NCI-H1417 (cell line): Measurements from ENCODE around the gene CNDP1.

Experiments
- DNase-seq, 3 experiments: peaks; one replicate each; lab custom pipeline; 2025; lab: John Stamatoyannopoulos, UW

The CNDP1 gene

DNA sequence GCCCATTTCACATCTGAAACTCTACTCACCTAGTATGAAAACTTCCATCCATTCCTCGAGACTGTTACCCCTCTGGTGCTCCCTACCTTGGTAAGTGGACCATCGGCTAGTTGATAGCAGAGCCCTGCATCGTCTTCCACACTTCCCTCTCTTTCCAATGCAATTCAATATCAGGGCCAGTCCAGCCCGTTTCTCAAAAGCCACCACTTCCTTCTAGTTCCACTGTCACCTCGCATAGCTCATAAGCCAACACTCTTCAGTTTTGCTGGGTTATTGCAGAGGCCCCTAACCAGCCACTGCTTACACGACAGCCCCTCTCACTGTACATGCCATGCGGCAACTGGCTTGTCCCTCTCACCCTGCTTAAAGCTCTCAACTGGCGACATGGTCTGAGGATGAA lies 53.1 kb downstream of the CNDP1 start:
- DNase-seq, result no peak

DNA sequence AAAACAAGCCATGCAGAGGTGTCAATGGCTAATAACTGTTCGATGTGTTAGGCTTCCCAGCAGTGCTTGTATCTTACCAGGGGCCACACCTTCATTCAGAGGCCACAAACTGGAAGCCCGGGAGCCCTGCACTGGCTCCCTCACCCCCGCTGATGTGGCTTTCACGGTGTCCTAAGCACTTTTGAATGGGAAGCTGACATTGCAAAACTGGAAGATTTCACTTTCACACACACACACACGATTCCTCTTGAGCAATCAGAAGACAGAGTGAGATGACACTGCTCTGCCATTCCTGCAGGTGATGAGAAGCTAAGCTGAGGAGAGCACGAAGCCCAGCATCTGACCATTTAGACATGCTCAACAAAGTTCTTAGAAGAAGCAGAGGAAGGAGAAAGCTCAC lies 54.7 kb downstream of the CNDP1 start:
- no peak for DNase-seq

DNA sequence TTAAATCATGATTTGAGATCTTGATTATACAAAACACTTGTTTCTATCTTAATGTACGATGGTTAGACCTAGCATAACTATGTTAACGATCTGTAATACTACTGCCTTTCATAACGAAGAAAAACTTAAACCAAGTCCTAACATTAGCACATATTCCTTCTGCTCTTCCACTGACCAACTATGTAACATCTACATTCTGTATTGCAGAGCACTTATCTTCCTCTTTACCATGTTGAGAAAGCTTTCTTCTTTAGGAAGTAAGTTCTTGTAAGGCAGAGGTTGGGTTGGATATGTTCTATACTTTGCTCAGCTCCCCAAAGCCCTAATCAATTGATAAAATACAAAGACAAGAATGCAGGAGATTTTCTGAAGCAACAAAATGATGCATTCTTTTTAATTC lies 55.5 kb downstream of the CNDP1 start:
- DNase-seq, result no peak

DNA sequence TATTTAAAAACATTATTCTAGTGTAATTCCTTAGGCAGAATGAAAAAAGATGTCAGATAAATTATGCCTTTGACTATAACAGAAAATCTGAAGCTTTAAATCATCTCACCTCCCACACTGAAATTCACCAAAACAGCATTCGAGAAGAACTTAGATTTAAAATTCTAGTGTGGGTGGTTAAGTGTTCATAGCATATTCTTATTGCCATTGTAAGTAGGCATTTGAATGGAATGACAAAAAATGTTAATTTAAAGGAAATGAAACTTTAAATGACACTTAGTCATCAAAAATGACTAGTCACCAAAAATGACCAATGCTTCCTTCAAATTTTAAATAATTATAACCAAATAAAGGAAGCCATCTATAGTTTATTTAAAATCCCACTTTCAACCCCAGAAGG lies 56.4 kb downstream of the CNDP1 start:
- no peak for DNase-seq

DNA sequence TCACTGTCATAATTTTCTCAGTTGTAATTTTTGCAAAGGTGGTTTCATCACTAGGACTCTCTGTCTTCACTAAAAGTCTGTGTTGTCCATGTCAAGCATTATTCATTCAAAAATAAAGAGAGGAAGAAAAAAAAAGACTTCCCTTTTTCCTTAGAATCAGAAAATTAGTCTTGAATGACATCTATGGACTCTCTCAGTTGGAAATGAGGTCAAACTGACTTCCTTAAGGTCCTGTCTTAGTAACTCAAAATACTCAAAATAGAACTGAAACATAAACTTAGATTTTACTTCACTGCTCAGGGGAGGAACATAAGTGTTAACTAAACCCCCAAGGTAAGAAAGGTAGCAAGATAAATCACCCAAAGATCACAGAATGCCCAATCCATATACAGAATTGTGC lies 61.1 kb downstream of the CNDP1 start:
- DNase-seq, result no peak

DNA sequence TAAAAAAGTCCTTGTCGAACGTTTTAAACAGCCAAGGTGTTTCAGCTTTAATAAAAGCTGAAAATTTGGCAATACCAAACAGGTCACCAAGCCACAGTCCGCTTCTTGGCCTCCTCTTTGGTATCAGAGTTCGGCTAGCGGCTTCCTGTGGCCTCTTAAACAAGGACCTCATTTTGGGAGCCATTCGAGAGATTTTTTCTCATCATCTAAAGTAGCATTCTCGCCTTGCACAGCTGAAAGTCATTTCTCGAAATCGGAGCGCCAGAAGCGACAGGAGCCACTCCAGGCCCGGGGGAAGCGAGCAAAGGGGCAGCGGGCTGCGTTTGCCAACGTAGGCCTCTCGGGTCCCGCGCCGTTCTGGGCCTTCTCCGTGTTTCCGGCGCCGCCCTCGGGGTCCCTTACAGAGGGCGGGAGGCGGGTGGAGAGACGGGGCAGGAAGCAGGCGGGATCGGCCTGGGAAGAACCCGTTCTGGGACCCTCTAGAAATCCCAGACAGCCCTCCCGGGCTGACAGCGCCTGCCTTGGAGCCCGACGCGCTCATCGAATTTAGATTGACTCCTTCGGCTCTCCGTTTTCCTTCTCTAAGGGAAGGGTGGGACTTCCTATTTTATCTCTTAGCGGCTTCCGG lies 62.8 kb downstream of the CNDP1 start:
- DNase-seq, result peak in 2 of 3 experiments; percentile 96 to 100

DNA sequence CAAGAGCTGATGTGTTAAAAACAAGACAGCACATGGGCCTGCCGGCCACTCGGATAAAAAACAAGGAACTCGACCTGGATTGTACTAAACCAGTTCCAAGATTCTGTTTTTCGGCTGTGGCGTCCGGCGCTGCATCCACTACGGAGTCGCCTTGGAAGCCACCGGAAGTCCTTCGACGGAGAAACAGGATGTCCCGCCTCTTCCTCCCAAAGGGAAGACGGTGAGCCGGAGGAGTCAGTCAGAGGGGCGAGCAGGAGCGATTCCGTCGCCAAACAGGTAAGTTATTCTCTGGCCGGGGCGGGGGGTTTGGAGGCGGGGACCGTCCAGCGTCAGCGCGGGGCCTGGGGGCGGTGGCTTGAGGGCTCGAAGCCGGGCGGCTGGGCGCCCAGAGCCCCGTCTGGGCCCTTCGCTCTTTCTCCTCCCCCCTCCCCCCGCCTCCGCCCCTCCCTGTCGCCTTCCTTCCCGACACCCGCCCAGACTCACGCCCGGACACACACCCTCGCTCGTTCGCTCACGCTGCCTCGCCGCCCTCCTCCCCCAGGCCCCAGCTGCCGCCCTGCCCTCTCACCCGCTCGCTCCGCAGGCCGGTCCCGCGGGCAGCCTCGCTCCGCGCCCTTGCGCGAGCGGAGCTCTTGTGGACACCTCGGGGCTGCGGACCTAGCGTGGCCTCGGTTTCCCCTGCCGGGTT lies 63.5 kb downstream of the CNDP1 start, which contains the start of gene ZNF407:
ZNF407 (plus strand) TSS at position 209 of the 688 bp plus-strand sequence. CDS start 33,150 bp downstream, outside the sequence.
- DNase-seq, result peak; percentile 88 to 100 (median 99)

DNA sequence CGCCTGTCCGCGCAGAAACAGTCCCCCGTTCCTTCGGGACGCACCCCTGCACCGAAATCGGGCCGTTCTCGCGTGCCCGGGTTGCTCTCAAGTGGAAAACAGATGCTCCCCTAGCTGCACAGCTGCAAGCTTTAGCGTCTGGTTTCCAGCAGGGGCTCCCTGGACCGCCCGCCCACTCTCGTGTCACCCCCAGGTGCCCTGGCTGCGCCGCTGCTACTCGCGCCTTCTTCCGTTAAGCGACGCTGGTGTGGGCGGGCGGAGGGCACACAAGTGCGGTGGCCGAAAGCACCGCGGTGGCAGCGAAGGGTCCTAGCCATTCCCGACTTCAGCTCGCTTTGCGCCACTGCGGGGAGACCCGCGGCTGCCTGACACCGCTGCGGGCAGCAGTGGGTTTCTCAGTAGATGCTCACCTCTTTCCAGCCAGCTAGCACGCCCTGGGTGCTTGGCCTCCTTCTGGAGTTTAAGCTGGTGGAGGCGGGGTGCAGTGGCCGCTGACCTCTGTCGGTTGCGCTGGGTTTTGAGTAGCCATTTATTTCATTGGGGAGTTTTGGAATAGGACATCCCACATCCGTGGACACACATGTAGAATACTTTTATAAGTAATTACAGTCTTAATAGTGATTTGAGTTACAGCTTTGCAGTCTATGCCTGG lies 64.2 kb downstream of the CNDP1 start:
- DNase-seq, result peak; percentile 29 to 95 (median 94)

DNA sequence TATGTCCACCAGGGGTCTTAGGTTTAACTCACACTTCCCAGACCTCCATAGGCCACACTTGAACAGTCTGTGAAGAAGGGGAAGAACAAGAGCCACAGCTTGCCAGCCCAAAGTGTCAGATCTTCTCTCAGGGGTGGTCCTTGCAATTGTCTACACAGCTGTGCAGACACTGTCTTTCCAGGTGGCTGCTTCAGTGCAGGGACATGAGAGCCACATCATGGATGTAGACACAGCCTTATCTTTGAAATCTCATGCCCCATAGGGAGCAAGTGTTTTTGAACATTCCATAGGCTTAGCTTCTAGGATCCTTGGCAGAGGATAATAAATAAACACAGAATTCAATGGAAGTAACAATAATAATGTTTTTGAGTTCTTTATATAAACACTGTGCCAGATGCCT lies 70.1 kb downstream of the CNDP1 start:
- DNase-seq, result no peak

DNA sequence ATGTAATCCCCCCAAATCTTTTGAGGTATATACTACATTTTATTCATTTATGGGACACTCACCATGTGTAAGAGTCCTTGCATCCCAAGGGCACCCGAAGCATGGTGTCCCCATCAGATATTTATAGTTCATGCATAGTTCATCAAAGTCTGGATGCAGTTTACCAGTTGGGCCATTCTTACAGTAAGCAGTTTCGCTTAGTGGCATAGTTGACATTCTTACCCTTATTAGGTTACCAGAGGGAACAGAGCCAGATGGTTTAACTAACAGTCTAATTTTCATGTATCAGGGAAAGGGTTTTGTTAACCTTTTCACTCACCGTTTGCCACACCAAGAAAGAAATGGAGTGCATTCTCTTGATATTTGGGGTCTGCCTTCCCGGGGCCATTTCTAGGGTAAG lies 70.5 kb downstream of the CNDP1 start:
- DNase-seq, result no peak

DNA sequence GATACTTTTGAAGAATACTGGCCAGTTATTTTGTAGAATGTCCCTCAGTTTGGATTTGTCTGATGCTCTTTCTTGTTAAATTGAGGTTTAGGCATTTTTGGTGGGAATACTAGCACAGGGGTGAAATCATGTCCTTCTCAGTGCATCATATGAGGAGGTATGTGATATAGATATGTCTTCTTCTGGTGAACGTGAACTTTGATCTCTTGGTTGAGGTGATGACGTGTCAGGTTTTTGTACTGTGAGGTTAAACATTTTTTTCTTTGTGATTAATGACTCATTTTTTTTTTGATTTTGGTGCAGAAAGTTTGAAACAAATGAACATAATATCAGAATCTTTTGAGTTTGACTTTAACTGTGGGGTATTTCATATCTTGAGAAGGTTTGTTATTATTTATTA lies 74.4 kb downstream of the CNDP1 start:
- no peak for DNase-seq

DNA sequence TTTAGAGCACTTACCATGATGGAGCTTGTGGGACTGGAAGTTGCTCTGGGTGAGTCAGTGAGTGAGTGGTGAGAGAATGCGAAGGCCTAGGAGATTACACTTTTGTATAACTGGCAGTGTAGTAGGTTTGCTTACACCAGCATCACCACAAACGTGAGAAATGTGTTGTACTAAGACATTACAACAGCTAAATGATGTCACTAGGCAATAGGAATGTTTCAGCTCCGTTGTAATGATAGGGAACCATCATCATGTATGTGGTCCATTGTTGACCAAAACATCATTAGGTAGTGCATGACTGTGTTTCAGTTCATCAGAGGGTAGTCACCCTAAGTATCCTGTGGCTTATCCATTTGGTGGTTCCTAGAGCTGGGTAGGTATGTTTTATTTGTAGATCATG lies 75.2 kb downstream of the CNDP1 start:
- DNase-seq, result no peak

DNA sequence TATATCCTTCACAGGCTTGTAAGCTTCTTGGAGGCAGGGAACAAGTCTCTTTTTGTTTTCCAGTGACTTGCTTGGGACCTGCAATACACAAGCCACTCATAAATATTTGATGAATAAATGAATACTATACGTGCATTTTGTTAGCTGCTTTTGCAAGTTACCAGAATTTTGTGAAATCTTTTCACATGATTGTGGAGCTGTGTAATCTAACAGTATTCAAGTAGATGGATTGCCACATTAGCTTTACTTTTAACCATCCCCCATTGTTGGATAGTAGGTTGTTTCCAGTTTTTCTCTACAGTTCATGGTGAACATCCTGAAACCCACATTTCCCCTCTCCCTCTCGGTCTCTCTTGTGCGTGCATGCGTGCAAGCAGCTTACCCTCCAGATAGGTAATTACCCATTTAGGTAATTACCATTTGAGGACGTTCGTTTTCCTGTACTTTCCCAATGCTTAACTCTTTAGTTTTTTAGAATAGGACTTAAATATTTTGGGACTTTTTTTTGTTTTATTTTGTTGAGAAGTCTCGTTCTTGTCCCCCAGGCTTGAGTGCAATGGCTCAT lies 75.8 kb downstream of the CNDP1 start:
- DNase-seq, result no peak

DNA sequence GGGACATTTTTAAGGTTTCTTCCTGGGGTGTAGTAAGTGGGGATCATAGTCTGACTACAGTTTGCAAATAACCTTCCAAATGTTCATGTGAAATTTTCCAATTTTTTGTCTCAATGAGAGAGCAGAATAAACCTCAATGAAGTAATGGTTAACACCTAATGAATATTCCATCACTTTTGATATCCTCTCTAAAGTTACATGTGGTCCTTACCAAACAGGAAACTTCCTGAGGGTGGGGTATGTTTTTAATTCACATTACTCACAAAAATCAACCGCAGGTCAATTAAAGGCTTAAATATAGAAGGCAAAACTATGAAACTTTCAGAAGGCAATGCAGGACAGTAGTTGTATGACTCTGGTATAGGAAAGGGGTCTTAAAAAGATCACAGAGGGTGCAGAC lies 76.6 kb downstream of the CNDP1 start:
- no peak for DNase-seq

DNA sequence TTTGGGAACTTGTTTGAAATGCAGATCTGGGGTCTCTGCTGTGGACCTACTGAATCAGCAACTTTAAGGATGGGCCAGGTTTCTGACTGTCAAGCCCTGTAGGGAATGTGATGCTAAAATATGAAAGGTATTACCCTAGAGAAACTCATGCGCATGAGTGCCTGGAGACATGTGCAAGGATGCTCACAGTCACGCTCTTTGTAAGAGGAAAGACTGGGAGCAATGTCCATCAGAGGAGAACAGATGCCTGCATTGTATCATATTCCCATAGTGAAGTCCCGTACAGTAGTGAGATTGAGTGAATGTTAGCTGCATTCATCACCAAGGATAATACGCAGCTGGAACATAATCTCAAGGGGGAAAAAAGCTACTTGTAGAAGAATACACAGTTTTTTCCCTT lies 77.5 kb downstream of the CNDP1 start:
- DNase-seq, result no peak

DNA sequence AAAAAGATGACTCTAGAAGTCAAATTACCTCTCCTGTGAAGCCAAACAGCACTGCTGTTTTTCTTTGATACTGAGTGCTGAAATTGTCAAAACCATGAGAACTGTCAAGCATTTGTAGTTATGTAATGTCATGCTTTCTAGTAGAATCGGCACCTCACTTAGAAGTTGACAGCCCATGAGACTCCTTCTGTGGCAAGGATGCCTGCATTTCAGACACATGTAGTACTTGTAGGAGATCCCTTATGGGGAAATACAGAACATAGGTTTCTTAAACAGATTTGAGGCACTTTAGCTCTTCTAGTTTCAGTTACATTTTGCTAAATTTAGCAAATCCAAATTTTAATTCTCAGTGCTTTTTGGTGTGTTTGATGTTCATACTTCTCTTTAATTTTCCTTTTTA lies 79.1 kb downstream of the CNDP1 start:
- peak in 1 of 3 experiments; percentile 56 for DNase-seq

DNA sequence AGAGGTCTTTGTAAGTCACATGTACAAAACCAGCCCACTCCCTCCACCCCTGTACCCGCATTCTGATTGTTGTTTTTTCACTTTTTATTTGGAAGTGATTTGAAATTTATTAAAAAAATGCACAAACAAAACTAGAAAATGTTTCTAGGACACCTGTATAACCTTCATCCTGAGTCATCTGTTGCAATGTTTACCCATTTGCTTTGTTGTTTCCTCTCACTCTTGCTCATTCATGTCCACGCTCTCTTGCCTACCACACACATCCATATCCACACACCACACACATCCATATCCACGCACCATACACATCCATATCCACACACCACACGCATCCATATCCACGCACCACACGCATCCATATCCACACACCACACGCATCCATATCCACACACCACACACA lies 82.2 kb downstream of the CNDP1 start:
- DNase-seq, result no peak

DNA sequence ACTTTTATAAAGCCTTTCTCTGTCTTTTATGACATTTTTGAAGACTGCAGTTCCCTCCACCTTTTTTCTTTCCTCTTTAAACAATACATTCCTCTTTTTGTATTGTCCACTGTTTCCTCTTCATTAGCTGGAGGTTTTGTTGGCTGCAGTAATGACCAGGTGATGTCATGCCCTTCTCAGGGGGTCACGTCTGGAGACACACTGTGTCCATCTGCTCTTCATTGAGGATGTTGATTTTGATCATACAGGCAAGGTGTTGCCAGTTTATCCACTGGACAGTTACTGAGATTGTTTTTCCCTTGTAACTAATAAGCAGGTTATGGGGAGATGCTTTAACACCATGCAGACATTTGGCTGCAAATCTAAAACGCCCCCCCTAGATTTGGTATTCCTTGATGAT lies 83.2 kb downstream of the CNDP1 start:
- no peak for DNase-seq

DNA sequence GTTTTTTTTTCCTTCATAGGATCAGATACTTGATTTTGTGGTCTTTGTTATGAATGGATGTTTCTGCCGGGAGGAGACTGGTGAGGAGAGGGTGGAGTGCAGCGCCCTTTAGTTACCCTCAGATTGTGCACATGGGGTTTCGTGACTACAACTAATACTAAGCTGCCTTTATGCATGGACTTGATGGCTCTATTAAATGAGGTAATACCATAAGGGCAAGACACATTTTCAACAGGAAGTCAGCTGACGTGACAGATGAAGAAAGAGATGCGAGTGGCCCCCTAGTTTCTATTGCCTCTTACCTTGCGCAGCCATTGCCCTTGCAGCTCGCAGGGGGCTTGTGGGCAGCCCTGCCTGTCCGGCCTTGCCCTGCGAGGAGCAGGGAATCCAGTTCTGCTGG lies 87.8 kb downstream of the CNDP1 start:
- no peak for DNase-seq

DNA sequence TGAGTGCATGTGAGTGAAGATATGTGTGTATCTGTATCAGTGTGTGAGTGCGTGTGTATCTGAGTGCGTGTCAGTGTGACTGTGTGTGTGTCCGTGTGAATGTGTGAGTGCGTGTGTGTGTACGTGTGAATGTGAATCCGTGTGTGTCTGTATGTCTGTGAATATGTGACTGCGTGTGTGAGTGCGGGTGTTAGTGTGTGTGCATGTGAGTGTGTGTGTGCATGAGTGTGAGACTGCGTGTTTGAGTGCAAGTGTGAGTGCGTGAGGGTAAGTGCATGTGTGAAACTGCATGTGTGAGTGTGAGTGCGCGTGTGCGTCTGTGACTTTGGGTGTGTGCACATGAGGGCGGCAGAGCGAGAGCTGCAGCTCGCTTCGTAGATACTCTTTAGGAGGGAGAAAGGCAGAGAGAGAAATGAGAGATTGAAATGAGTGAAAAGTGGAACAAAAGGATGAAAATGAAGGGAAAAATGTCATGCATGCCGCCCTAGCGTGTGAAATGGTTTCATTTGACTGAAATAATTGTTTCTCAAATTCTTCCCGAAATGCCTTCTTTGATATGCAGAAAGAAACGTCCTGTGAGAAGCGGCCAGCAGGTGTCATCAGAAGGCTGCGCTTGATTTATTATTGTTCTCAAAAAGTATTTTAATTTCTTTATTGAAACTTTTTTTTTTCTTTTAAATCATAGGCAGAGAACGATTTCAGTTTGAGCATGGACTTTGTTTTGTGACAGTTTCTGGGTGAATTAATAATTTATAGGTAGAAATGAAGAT lies 88.9 kb downstream of the CNDP1 start:
- DNase-seq, result peak in 2 of 3 experiments; percentile 4 to 53

DNA sequence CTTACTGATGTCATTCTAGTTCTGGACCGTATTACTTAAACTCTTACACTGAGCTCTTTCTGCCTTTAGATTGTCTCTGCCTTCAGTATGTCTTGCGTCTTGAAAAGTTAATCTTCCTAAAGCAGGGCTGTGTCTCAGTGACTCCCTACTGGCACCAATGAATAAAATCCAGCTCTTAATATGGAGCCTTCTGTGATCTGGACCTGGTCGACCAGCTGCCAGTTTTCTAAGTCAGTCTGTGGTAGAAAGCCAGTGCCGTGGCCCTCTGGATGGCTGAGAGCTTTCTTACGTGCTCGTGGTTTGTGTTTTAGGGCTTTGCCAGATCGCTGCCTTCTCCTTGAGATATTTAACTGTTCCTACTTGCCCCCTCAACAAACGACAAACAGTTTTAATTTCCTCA lies 90.2 kb downstream of the CNDP1 start:
- DNase-seq, result no peak

DNA sequence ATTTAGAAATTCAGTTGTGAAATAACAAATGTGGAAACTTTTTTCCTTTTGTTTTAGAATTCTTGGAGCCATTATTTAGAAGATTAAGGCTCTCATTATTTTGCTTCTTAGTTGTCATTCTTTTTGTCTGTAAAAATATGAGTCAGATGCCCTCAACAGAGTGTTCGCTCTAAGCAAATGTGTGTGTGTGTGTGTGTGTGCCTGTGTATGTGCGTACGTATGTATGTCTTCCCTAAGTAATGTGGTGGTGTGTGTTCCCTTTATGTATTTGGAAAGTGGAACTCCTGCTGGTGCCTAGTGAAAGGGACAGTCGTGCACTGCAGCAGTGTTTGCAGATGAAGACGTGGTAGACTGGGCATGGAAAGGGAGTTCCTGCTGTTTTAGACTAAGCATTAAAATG lies 90.9 kb downstream of the CNDP1 start:
- DNase-seq, result peak in 1 of 3 experiments; percentile 32
